Measurements from ENCODE around the gene UTP25.

The UTP25 gene

DNA sequence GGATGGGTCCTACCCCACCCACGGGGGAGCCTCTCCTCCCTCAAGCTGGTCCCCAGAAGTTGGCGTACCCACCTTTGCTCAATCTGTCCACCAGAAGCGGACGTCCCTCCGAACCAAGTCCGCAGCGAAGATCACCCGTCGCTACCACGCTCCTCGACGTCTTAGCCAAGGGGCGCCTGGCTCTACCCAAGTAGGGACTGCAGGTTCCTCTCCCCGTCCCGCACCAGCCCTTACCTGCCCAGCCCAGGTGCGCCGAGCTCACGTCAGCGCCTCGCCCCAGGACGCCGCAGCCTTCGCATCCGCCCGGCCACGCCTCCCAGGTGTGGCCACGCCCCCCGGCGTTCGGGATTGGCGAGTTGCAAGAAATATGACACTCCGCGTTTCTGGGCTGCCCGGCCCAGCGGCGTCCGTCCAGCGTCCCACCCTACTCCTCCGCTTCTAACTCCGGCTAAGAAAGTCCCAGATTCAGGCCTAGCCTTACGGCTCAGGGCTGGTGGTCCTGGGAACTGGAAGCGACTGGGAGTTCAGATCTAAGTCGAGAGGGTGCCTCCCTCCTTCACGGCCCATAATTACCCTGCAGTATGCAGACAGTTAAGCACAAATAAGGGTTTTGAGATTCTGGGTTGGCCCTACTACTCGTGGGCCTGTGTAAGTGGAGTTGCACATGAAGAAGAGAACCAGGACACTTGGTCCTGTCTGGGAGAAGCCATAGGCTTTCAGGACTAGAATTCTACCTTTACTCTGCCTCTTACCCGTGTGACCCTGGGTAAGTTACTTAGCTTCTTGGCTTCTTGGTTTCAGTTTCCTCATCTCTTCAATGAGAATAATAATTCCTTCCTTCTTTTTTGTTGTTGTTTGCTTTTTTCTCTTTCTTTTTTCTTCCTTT, 21.7 kb upstream of the UTP25 start, which contains the start of gene IRF6:
TSS of gene IRF6 (minus strand) at position 268 of the 886 bp plus-strand sequence. CDS start 4,729 bp downstream, outside the sequence.
- DNase-seq, result peak; percentile 95

DNA sequence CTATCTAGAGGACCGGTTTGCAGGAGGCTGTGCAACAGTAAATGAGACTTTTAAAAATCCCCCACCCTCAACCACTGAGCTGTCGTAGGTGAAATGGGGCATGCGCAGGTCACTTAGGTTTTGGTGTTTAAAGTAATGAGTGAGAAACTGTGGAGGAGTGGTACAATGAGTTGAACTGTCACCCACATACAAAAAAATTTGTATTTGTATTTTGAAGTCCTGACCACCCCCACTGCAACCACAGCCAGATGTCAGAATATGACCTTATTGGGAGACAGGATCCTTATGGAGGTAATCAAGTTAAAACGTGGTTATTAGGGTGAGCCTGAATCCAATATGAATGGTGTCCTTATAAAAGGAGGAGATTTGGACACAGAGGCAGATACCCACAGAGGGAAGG, 20.3 kb upstream of the UTP25 start:
- no peak for DNase-seq

- DNase-seq, result no peak
Observed at GRCh38 chr1:209808059-209808581, 19.7 kb upstream of the UTP25 start.

- no peak for DNase-seq
Observed at GRCh38 chr1:209809611-209810010, 18.2 kb upstream of the UTP25 start.

DNA sequence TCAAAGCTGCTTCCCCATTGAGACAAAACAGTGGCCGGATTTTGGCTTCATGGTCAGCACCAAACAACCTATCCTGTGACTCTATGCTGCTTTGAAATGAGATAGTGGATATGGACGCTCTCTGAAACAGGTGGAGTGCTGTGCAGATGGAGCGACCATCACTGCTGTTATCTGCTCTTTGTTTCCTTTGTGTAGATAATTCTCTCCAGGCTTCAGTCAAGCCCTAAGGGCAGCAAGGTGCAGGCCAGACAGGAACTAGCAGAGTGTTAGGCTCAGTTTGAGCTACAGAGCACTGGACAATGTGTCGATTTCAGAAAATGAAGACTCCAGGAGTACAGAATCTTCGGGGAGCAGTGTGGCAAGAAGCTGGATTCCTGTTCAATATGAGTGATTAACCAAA, 17.0 kb upstream of the UTP25 start:
- no peak for DNase-seq

GRCh38 chr1:209813902-209814301, 13.9 kb upstream of the UTP25 start:
- no peak for DNase-seq

GRCh38 chr1:209815490-209815889, 12.3 kb upstream of the UTP25 start:
- DNase-seq, result no peak

GRCh38 chr1:209815931-209816341, 11.8 kb upstream of the UTP25 start:
- no peak for DNase-seq

DNA sequence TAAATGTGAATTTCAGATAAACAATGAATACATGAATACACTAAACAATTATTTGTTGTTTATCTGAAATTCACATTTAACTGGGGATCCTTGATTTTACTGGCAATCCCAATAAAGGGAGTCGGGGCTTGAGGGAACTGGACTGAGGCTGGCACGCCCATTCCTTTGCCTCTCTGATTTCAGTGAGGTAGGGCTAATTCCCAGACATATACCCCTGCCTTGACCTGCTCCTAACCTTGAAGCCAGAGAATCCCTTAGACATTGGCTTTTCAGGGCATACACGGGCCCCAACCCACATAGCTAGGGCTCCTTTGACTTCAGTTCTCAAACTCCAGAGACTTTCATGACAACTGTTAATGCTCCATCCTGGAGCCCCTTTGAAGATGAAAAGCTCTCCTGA, 10.8 kb upstream of the UTP25 start:
- no peak for DNase-seq

DNA sequence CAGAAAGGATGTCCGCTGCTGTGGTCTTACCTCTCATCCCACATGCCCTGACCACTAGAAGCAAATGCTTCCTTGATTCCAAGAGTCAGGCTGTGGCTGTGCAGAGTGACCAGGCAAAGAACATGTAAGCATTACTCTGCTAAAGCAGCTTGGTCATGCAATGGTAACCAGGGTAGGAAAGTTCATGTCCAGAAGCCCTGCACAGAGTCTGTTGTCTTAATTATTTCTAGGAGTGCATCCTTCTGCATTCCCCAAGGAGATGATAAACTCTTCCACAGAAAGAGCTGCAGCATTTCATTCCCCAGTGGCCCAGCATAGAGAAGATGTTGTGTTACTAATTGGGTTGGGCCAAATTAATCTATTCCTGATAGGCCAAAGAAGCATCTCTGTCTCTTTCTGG, 10.1 kb upstream of the UTP25 start:
- DNase-seq, result no peak

- DNase-seq, result no peak
Observed at GRCh38 chr1:209819058-209819457, 8.7 kb upstream of the UTP25 start.

- no peak for DNase-seq
Observed at GRCh38 chr1:209820986-209821385, 6.8 kb upstream of the UTP25 start.

GRCh38 chr1:209822706-209823105, 5.1 kb upstream of the UTP25 start:
- DNase-seq, result no peak

DNA sequence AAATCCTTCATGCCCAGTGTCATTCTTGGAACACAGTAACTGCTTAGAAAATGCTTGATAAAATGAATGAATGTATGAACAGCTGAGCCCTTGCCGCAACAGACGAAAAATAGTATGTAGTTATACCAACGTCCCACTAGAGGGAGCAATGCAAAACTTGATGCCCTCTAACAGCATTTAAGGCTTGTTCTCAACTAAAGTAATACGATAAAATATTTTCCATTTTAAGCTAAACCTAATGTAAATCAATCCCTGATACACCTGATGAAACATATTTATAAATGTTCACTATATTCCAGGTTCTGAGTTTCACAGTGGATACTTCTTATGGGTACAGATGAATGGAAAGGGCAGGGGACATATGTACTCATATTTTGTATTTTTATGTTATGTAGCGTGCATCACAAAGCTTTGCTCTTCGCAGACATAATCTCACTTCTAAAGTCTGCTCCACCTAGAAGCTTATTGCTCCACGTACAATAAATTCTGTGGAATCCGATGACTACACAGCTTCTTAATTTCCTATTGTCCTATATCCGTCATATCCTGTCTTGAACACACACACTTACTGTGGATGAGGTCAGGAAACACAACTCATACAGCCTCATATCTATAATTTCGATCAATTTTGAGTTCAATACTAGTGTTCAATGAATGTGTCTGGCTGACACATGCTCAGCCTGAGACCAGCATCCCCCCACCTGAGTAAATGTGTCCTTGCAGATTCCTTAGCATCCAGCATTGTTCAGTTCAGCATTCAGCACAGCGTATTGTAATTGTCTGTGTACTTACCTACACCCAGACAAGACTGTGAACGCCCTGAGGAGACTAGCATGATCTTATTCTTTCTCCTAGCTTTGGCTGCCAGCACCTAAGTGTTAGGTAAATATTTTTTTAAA, 4.4 kb upstream of the UTP25 start:
- DNase-seq, result no peak

GRCh38 chr1:209825591-209826434, 2.0 kb upstream of the UTP25 start:
- no peak for DNase-seq

DNA sequence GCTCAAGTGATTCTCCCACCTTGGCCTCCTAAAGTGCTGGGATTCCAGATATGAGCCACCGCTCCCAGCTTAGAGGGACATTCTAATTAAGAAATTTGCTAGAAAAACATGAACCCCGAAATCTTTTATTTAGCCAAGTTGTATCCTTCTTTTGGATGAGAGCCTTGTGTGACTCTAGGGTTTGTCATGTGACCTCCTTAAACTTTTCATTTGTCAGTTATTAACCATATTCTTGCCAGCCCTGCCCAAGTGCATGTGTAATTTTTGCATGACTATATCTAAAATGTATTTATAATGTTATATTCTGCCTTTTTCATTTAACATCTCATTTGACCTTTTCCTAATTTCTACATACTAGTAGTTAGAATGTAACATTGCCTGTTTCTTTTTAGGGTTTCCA, 1.9 kb downstream of the UTP25 start:
- no peak for DNase-seq

- no peak for DNase-seq
Observed at GRCh38 chr1:209830722-209831121, 3.0 kb downstream of the UTP25 start.

DNA sequence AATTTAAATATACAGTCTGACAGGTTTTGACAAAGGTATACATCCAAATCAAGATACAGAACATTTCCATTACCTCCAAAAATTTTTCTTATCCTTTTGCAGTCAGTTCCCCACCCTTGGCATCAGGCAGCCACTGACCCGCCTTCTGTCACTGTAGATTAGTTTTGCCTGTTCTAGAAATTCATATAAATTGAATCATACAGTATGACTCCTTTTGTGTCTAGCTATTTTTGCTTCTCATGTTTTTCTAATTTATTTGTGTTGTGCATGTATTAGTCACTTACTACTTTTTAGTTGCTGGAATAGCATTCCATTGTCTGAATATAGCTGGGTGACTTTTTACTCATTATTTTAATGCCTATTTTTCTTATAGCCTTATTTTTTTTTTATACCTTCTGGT, 3.8 kb downstream of the UTP25 start:
- DNase-seq, result no peak

GRCh38 chr1:209835782-209836298, 8.1 kb downstream of the UTP25 start:
- no peak for DNase-seq

DNA sequence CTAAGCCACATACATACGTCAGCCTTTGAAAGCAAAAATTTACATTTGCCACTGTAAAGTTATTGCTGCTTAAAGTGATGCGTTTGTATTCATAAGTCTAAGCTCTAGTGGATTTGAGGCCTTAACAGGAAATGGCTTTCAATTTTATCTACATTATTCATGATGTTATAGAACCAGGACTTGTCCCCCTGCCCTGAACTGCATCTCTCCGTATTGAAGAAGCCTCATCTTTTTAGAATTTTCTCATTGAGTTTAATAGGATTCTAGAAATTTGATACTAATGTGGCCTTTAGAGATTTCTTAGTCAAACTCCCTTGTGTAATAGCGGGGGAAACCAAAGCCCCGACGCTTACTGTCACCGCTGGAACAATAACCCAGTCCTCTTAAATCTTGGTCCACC, 9.9 kb downstream of the UTP25 start:
- DNase-seq, result no peak

DNA sequence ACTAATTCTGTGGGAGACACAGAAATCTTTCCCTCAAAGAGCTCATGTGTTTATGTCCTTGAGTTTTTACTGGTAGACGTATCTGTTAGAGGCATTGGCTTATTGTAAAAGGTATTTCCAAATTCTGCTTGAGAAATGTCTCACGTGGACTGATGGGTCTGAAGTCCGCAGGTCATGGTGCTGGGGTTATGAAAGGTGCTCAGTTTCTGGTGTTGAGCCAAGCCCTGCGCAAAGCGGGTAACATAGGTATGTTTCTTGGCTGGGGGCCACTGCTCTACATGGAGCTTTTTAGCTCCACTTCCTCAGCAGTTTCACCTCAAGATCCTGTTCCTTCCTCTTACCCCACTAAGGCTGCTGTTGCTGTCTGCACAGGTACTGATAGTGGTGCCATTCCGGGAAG, 10.8 kb downstream of the UTP25 start:
- DNase-seq, result no peak

DNA sequence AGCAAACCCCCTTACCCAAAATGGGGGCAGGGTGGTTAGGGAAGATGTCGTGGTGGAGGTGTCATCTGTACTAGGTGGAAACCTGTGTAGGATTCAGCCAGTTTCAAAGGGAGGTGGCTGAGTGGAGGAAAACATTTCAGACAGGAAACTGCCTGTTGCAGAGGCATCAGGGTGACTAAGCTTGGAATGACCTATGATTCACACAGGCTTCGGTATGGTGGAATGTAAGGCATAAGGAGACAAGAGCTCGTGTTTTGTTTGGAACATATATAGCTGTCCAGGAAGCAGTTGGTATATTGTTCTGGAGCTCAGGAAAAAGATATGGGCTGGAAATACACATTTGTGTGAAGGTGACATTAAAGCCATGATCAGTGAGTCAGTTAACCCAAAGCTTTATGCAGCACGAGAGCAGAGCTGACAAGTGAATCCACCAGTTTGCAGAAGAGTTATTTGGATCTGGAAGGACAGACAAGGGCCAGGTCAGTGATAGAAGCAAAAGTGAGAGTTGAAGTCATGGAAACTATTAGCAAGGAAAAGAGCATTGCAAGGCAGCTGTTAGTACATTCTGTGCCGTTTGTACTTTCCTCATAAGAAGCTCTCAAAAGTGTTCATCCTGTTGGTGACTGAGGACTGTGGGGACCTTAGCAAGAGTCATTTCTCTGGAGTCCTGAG, 12.2 kb downstream of the UTP25 start:
- DNase-seq, result no peak

Data from NCI-H1048 (cell line).